Panc1 (cell line): ENCODE results near the gene AP2B1. TPM values are rescaled to one million over a fixed set of nuclear protein-coding genes. Genes with fewer than 3 reads are reported as not detected.

Experiments used
- ATAC-seq: fragments of 200-7000 bp; cut with Tn5 transposase; 2 replicates; pipeline ENCODE4 v1.9.1; 2020; ENCODE audit warnings: mild to moderate bottlenecking, moderate library complexity
- BruUV-seq: library from RNA; stranded (reverse); fragments of 400-500 nt; replicated peaks from 2 replicates; lab custom pipeline; 2021; lab: Mats Ljungman, UMichigan
- CTCF ChIA-PET: fragments of 300-600 bp; sonication (Branson Sonifier 250); formaldehyde crosslinking; loops from one replicate; lab custom pipeline; 2022; ENCODE audit warnings: antibody characterized with exemption; lab: Charles Lee
- POLR2A ChIA-PET: fragments of 300-600 bp; sonication (Branson Sonifier 250); formaldehyde crosslinking; loops from one replicate; lab custom pipeline; 2022; ENCODE audit warnings: antibody characterized with exemption; lab: Charles Lee
- DNase-seq: peaks from one replicate; pipeline ENCODE4 v3.0.0-alpha.2; 2010; ENCODE audit warnings: low read depth, low spot score
- H3K27ac ChIP-seq: 2 replicates; pipeline ENCODE4 v1.5.1; 2011; ENCODE audit warnings: mild to moderate bottlenecking, low read length, inconsistent platforms
- H3K27me3 ChIP-seq: fragments of 200-500 bp; sonication (Bioruptor generic); 2 replicates; pipeline ENCODE4 v1.6.0; 2014; ENCODE audit warnings: low read length, inconsistent platforms; ENCODE audit not compliant: control insufficient read depth, insufficient read depth
- H3K36me3 ChIP-seq: fragments of 200-500 bp; sonication (Bioruptor generic); 2 replicates; pipeline ENCODE4 v1.5.1; 2014; ENCODE audit warnings: inconsistent platforms, mild to moderate bottlenecking, low read length, moderate library complexity; ENCODE audit not compliant: control insufficient read depth, insufficient read depth
- H3K4me1 ChIP-seq: 2 replicates; pipeline ENCODE4 v1.5.1; 2011; ENCODE audit warnings: inconsistent platforms, mild to moderate bottlenecking, low read length, moderate library complexity; ENCODE audit not compliant: control insufficient read depth, insufficient read depth
- H3K4me3 ChIP-seq, 2 experiments: 2 replicates each; pipeline ENCODE4 v1.5.1; 2011 to 2012; ENCODE audit warnings: low read depth in 2 of 2, low read length in 2 of 2, mild to moderate bottlenecking in 2 of 2, inconsistent platforms in 1 of 2, moderate library complexity in 1 of 2
- H3K9me3 ChIP-seq: fragments of 200-500 bp; sonication (Bioruptor generic); 2 replicates; pipeline ENCODE4 v1.5.1; 2014; ENCODE audit warnings: low read depth, mild to moderate bottlenecking, inconsistent platforms, low read length, moderate library complexity; ENCODE audit not compliant: control insufficient read depth, insufficient read depth
- POLR2AphosphoS5 ChIP-seq: IDR thresholded peaks from 2 replicates; pipeline ENCODE4 v1.6.1; 2012; ENCODE audit warnings: mild to moderate bottlenecking, low read depth, low read length, moderate library complexity
- REST ChIP-seq, 2 experiments: IDR thresholded peaks; 2 replicates each; pipeline ENCODE4 v1.6.1; 2011 to 2012; ENCODE audit warnings: low read depth in 2 of 2, control low read depth in 1 of 2, low read length in 1 of 2, mild to moderate bottlenecking in 1 of 2, moderate library complexity in 1 of 2; ENCODE audit not compliant: insufficient read depth in 1 of 2
- SIN3A ChIP-seq: IDR thresholded peaks from 2 replicates; pipeline ENCODE4 v1.6.1; 2012; ENCODE audit warnings: low read depth, mild to moderate bottlenecking, low read length, moderate library complexity, borderline replicate concordance; ENCODE audit not compliant: insufficient read depth
- TCF7L2 ChIP-seq: IDR thresholded peaks from 2 replicates; pipeline ENCODE4 v1.6.1; 2011; ENCODE audit warnings: mild to moderate bottlenecking, low read depth, low read length, inconsistent platforms
- in situ Hi-C: cut with HindIII; loops from 2 replicates; pipeline ENCODE4 v1.10.0; 2016; ENCODE audit warnings: low sequenced_read_pairs, low pct_unique_long_range_greater_than_20kb
- intact Hi-C: fragments of 100-400 bp; cut with micrococcal nuclease; formaldehyde crosslinking; loops from one replicate; pipeline ENCODE4 v1.10.0; 2022; ENCODE audit not compliant: unreplicated experiment
- total RNA-seq: library from RNA; stranded (reverse); gene quantifications from one replicate; pipeline ENCODE4 v1.2.1, GENCODE V29; 2021; ENCODE audit not compliant: unreplicated experiment
- TF ChIP-seq, protein P1 (sequence below): fragments of 450-650 bp; IDR thresholded peaks from 2 replicates; pipeline ENCODE4 v1.5.1; 2017; ENCODE audit warnings: mild to moderate bottlenecking

Gene AP2B1
- total RNA-seq, 1 experiment from 2014 or later = 446 TPM

GRCh38 chr17:35740997-35741931 is 154.1 kb downstream of the AP2B1 start:
- no peaks in the 10 kb centered on the region; the same call in 1 of the 2 replicates for H3K4me1 ChIP-seq
- DNase-seq (no peak), ATAC-seq (peak; percentile 33)
- TF ChIP-seq, protein P1, sequence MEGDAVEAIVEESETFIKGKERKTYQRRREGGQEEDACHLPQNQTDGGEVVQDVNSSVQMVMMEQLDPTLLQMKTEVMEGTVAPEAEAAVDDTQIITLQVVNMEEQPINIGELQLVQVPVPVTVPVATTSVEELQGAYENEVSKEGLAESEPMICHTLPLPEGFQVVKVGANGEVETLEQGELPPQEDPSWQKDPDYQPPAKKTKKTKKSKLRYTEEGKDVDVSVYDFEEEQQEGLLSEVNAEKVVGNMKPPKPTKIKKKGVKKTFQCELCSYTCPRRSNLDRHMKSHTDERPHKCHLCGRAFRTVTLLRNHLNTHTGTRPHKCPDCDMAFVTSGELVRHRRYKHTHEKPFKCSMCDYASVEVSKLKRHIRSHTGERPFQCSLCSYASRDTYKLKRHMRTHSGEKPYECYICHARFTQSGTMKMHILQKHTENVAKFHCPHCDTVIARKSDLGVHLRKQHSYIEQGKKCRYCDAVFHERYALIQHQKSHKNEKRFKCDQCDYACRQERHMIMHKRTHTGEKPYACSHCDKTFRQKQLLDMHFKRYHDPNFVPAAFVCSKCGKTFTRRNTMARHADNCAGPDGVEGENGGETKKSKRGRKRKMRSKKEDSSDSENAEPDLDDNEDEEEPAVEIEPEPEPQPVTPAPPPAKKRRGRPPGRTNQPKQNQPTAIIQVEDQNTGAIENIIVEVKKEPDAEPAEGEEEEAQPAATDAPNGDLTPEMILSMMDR = no peak
- no peak for TF ChIP-seq SIN3A
- H3K27ac ChIP-seq = no peak overlapping the region
- BruUV-seq = no TSS peak
- H3K36me3 ChIP-seq = no peaks in the 10 kb centered on the region
- H3K9me3 ChIP-seq = no peaks in the 10 kb centered on the region
- ChIA-PET POLR2A (interaction anchor here (0.7 kb wide), 1 partner anchor 68 kb away, joined by 3 read pairs; no protein-coding TSS in a partner anchor), CTCF (no interaction called here)
- intact Hi-C loops (no loop called here), in situ Hi-C loops (no loop called here)
- H3K4me3 ChIP-seq = no peak overlapping the region
- no peaks in the 10 kb centered on the region for H3K27me3 ChIP-seq

GRCh38 chr17:35742496-35742895 is 155.4 kb downstream of the AP2B1 start:
- ATAC-seq (no peak), DNase-seq (no peak)
- Histone ChIP-seq H3K4me3 (no peak overlapping the region), H3K27ac (no peak overlapping the region), H3K9me3 (no peaks in the 10 kb centered on the region), H3K27me3 (no peaks in the 10 kb centered on the region), H3K4me1 (no peaks in the 10 kb centered on the region; the same call in 1 of the 2 replicates), H3K36me3 (no peaks in the 10 kb centered on the region)
- ChIA-PET POLR2A (no interaction called here), CTCF (interaction anchor here (0.6 kb wide), 1 partner anchor 417 kb away, joined by 3 read pairs; no protein-coding TSS in a partner anchor)
- BruUV-seq = no TSS peak
- intact Hi-C loops (no loop called here), in situ Hi-C loops (no loop called here)
- TF ChIP-seq TCF7L2 (no peak), SIN3A (no peak), REST (IDR thresholded peaks at IDR 0.05; ENCODE audit: insufficient read depth in 1 of 2, low read depth in 2 of 2, low read length in 1 of 2) (no peak), POLR2AphosphoS5 (no peak)
- TF ChIP-seq, protein P1 = no peak
